ENCODE data around the gene CACNA1B.

The CACNA1B gene

DNA sequence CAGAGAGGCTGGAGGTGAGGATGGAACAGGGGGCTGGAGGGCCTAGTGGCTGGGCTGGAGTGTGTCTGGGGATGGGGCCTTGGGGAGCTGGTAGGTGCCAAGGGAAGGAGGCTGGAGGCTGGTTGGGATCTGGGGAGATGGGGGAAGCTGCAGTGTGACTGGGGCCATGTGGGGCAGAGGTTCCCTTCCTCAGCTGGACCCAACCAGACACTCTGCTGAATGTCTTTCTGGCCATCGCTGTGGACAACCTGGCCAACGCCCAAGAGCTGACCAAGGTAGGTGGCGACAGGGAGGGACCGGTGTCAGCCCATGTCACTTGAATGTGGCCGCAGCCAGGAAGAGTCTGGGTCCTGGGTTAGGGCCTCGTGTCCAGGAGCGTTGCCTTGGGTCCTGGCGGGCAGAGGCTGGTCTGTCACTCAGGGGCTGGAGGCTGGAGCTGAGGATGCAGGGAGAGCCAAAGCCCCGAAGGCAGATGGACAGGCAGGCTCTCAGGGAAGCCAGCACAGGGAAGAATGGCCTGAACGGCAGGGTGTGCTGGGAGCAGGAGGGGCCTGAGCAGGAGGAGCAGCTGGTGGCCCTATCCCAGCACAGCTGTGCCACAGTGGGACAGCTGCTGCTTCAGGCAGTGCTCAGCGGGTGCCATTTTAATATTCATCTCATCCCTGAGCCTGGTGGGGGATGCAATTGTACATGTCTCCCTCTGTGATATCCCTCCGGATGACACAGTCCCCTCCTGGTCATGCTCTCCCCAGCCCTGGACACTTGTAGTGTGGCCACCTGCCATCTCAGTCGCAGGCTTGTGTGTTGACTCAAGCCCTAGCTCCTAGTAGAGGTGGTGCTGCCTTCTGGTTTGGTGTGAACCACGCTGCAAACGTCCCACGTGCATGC is 132.5 kb downstream of the CACNA1B start:
- no peak for DNase-seq (ENCODE audit: low read depth)

DNA sequence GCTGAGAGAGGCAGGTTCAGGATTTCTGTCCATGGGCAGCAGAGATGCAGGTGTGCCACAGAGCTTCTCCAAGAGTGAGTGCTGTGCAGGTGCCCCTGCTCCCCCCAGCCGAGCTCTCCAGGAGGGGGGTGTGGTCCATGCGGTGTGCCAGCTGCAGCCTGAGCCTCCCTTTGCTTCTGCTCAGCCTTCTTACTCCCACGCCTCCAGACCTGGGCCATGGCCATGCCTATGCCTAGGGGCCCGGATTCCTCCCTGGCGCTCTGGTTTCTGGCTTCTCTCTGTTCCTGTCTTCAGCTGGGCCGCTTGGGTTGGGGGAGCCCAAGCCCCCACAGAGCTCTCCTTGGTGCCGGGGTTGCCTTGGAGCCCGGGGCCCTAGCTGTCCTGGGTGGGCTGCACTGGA is 133.3 kb downstream of the CACNA1B start:
- TF ChIP-seq, protein P1, sequence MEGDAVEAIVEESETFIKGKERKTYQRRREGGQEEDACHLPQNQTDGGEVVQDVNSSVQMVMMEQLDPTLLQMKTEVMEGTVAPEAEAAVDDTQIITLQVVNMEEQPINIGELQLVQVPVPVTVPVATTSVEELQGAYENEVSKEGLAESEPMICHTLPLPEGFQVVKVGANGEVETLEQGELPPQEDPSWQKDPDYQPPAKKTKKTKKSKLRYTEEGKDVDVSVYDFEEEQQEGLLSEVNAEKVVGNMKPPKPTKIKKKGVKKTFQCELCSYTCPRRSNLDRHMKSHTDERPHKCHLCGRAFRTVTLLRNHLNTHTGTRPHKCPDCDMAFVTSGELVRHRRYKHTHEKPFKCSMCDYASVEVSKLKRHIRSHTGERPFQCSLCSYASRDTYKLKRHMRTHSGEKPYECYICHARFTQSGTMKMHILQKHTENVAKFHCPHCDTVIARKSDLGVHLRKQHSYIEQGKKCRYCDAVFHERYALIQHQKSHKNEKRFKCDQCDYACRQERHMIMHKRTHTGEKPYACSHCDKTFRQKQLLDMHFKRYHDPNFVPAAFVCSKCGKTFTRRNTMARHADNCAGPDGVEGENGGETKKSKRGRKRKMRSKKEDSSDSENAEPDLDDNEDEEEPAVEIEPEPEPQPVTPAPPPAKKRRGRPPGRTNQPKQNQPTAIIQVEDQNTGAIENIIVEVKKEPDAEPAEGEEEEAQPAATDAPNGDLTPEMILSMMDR (IDR thresholded peaks at IDR 0.05; ENCODE audit: low read depth, low read length, missing control alignments): no peak
- DNase-seq (ENCODE audit: low read depth): no peak
- no peak overlapping the region for H3K4me3 ChIP-seq (ENCODE audit: low read depth, low read length)

More for the DNA sequence above, 132.5 kb downstream of the CACNA1B start:
- TF ChIP-seq, protein P1 (IDR thresholded peaks at IDR 0.05; ENCODE audit: low read depth, low read length, missing control alignments): no peak
- no peak overlapping the region for H3K4me3 ChIP-seq (ENCODE audit: low read depth, low read length)

DNA sequence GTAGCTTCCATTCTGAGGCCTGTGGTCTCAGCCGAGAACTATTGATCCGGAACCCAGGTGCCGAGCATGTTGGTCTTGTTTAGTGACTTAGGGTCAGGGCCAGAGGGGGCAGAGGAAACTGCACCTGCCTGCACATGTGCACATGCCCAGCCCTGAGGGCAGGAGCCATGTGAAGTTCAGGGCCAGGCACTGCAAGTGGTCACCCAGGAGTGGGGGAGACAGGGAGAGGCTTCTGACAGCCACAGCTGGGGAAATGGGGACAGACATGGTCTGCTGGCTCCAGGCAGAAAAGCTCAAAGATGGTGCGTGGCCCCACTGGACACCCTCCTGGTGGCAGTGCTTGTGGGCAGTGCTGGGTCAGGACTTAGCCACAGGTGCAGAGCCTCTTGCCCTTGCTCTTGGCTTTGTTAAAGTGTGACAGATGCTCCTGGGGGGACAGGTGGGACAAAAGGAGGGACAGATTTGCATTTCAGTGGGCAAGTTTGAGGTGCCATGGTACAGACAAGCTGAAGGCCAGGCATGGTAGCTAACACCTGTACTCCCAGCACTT is 134.4 kb downstream of the CACNA1B start:
- TF ChIP-seq, protein P1 (IDR thresholded peaks at IDR 0.05; ENCODE audit: low read depth, low read length, missing control alignments): no peak
- H3K4me3 ChIP-seq (ENCODE audit: low read depth, low read length): no peak overlapping the region
- no peak for DNase-seq (ENCODE audit: low read depth)

DNA sequence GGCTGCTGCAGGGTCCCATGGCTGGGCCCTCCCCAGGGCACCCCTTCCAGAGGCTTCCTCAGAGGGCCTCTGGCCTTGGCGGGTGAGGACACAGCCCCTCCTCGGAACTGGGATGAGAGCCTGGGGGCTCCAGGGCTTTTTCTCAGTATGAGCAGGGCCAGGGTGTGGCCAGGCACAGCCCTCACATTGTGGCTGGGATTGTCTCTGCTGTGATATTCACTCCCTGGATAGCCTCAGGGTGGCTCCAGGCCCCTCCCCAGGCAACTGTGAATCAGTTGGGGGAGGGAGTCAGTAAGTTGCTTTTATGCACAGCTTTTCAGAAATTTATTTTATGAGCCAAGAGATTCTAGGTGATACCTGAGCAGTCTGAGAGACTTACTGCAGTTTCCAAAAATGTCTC is 135.7 kb downstream of the CACNA1B start:
- TF ChIP-seq, protein P1 (IDR thresholded peaks at IDR 0.05; ENCODE audit: low read depth, low read length, missing control alignments): no peak
- H3K4me3 ChIP-seq (ENCODE audit: low read depth, low read length): no peak overlapping the region
- DNase-seq (ENCODE audit: low read depth): no peak

DNA sequence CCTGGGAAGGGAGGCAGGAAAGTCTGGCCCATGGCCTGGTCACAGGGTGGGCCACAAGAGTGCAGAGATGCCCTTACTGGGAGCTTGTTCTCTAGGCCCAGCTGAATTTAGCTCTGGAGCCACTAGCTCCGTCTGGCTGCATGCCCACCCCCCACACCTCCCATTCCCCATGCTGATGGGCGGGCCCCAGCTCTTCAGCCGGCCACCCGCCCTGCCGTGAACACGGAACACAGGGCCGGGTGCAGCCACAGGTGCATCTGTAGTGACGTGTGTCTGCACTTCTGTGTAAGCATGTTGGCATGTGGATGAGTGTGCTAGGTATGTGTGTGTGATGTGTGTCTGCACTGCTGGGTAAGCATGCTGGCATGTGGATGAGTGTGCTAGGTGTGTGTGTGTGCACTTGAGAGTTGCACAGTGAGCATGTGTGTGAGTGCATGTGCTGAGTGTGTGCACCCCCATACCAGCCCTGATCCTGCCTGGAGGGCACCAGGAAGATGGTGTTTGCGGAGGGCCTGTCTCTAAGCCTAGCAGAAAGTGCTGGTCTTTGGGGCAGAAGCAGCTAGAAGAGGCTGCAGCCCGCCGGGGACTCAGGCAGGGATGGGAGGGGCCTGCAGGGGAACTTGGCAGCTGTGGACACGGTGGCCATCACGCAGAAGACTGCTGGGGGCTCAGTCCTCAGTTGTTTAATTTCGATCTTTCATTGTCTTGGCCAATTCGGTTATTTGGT is 136.4 kb downstream of the CACNA1B start:
- no peak overlapping the region for H3K4me3 ChIP-seq (ENCODE audit: low read depth, low read length)
- TF ChIP-seq, protein P1 (IDR thresholded peaks at IDR 0.05; ENCODE audit: low read depth, low read length, missing control alignments): no peak
- DNase-seq (ENCODE audit: low read depth): no peak

DNA sequence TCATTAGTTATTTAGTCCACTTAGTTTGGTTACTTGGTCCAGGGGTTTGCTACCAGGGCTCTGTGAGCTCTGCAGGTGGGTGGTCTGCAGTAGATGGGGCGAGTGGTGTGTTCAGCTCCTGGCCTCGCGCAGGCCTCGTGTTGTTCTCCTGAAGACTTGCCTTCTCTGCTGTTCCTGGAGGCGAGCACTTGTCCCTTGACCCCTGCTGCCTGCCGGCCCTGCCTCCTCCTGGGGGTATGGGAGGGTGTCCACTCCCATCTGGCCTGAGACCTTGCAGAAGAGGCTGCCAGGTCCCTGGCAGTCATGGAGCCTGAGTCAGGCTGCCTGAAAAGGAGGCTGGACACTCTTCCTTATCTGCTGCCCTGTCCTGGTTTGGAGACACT is 137.0 kb downstream of the CACNA1B start:
- TF ChIP-seq, protein P1 (IDR thresholded peaks at IDR 0.05; ENCODE audit: low read depth, low read length, missing control alignments): no peak
- no peak for DNase-seq (ENCODE audit: low read depth)

More for the DNA sequence above, 137.0 kb downstream of the CACNA1B start:
- no peak overlapping the region for H3K4me3 ChIP-seq (ENCODE audit: low read depth, low read length)

All from GM12864 (cell line).